ENCODE measurements around the gene POMC. TPM values are rescaled to one million over a fixed set of nuclear protein-coding genes. Genes with fewer than 3 reads are reported as not detected.

Gene POMC
- total and polyA plus RNA-seq, 2 of the 8 experiments (the other 6 are each of a cell fraction or from before 2014, with no cell fraction given), result 1.7 to 4.7 TPM

DNA sequence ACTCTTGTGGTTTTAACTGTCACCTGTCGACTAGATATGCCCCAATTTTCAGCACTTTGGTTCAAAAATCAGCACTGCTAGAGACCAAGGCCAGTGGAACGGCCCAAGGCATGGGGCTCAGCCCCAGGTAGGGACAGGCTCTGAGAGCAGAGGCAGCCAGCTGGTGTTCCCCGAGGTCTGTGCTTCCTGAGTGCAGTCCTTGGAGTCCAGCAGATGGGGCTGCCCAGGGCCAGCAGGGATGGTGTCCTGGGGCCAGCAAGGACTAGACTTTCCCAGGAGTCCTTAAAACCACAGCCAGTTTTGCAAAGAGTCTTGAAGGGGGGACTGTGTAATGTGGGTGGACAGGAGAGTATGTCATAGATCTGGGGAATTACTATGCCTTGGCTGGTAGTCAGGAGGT lies 56.3 kb downstream of the POMC start:
- Histone ChIP-seq H2AFZ (ENCODE audit: low read length) (no peak overlapping the region), H3K4me2 (ENCODE audit: insufficient read depth in 1 of 2, low read depth in 2 of 2, low read length in 2 of 2) (no peak overlapping the region), H3K14ac (ENCODE audit: insufficient read length) (no peak overlapping the region), H3K23ac (ENCODE audit: insufficient read length) (no peak overlapping the region), H4K91ac (replicated peaks; ENCODE audit: insufficient read length, low read length) (no peak overlapping the region), H2BK15ac (ENCODE audit: low read length) (no peak overlapping the region), H2BK5ac (ENCODE audit: low read depth, low read length) (no peak overlapping the region), H3K27ac (ENCODE audit: low read depth, low read length) (no peak overlapping the region), H3K4me1 (replicated peaks in 1 of 4; ENCODE audit: control insufficient read depth in 3 of 4, insufficient read depth in 4 of 4, low read length in 3 of 4) (peaks cover 0 to 4% (median 1%) of the 10 kb centered on the region in 4 experiments; a peak in 4 of 7 replicates), H3K27me3 (replicated peaks in 1 of 4; ENCODE audit: control insufficient read depth in 3 of 4, extremely low read depth in 1 of 4, insufficient read depth in 3 of 4, low read length in 3 of 4) (no peaks in the 10 kb centered on the region), H3K4me3 (ENCODE audit: extremely low read depth in 1 of 4, insufficient read depth in 2 of 4, low read depth in 3 of 4, low read length in 4 of 4) (no peak overlapping the region), H3K36me3 (ENCODE audit: control insufficient read depth in 2 of 4, insufficient read depth in 4 of 4, low read length in 3 of 4) (no peaks in the 10 kb centered on the region), H3K4ac (replicated peaks; ENCODE audit: insufficient read length, low read depth, low read length) (no peak overlapping the region), H3K9me3 (ENCODE audit: insufficient read depth in 2 of 2, low read depth in 1 of 2, low read length in 1 of 2) (no peaks in the 10 kb centered on the region), H4K5ac (ENCODE audit: insufficient read length, low read depth, low read length) (no peak overlapping the region), H4K8ac (ENCODE audit: extremely low read depth, insufficient read depth, low read length) (no peak overlapping the region), H3K18ac (ENCODE audit: extremely low read depth, low read length) (no peak overlapping the region), H3K9ac (replicated peaks in 1 of 4; ENCODE audit: extremely low read depth in 1 of 4, low read depth in 3 of 4, low read length in 3 of 4) (no peak overlapping the region), H3K23me2 (ENCODE audit: low read depth, low read length) (no peaks in the 10 kb centered on the region; the same call in 1 of the 2 replicates), H3K79me2 (ENCODE audit: control insufficient read depth in 1 of 2, insufficient read depth in 2 of 2, low read length in 2 of 2) (no peaks in the 10 kb centered on the region), H3K79me1 (ENCODE audit: low read depth, low read length) (no peaks in the 10 kb centered on the region), H2BK120ac (replicated peaks; ENCODE audit: low read depth, low read length) (no peak overlapping the region), H2BK12ac (ENCODE audit: low read depth, low read length) (no peak overlapping the region), H3K56ac (replicated peaks; ENCODE audit: insufficient read length, low read depth, low read length) (no peak overlapping the region), H4K20me1 (replicated peaks in 1 of 2; ENCODE audit: control insufficient read depth in 1 of 2, insufficient read depth in 2 of 2, low read length in 2 of 2) (no peaks in the 10 kb centered on the region), H2BK20ac (ENCODE audit: low read length) (no peak overlapping the region), H2AK5ac (ENCODE audit: low read depth, low read length) (no peak overlapping the region)
- ChIA-PET CTCF (ENCODE audit: partially characterized antibody) (interaction anchor here (0.6 to 1.5 kb wide), 2 partner anchors 17 kb away, joined by 3 to 4 read pairs; no protein-coding TSS in a partner anchor), POLR2A (ENCODE audit: partially characterized antibody) (no interaction called here)
- TF ChIP-seq TBP (IDR thresholded peaks at IDR 0.05; ENCODE audit: low read depth, low read length) (no peak), YY1 (IDR thresholded peaks at IDR 0.05; ENCODE audit: low read depth, low read length) (no peak), SIRT6 (IDR thresholded peaks at IDR 0.05; ENCODE audit: low read length) (no peak), BCL11A (IDR thresholded peaks at IDR 0.05; ENCODE audit: low read depth in 2 of 2, low read length in 2 of 2) (no peak)
- 81% methylated on average over 3 of the region's 3 CpGs; no CpG with 5 or more reads in 1 of the 2 experiments for WGBS, 2 experiments (ENCODE audit: extremely low coverage in 1 of 2, insufficient coverage in 1 of 2, insufficient read length in 1 of 2, insufficient replicate concordance in 2 of 2, low coverage in 1 of 2, low lambda C conversion rate in 2 of 2, missing lambda C conversion rate in 1 of 2)
- FAIRE-seq (no peak), DNase-seq (ENCODE audit: low read depth in 1 of 2, low spot score in 2 of 2) (no peak)

Other genes with a start within 250 kb of the POMC start
- 50.5 and 52.9 TPM in 2 replicates for gene ADCY3, start 248.3 kb downstream of the POMC start, total RNA-seq (2021; fragmentation: NEBNext Ultra II Directional; extraction: Animal tissue kit (Norgen Biotek cat#: 25700))
- gene ADCY3, start 248.3 kb downstream of the POMC start, polyA plus RNA-seq (2011; rRNA removed), result 45.1 and 61.8 TPM in 2 replicates
- gene DNAJC27, start 196.6 kb downstream of the POMC start, total RNA-seq (2021; fragmentation: NEBNext Ultra II Directional; extraction: Animal tissue kit (Norgen Biotek cat#: 25700)), result 3.7 and 4.5 TPM in 2 replicates
- gene DNAJC27, start 196.6 kb downstream of the POMC start, polyA plus RNA-seq (2011; rRNA removed), result 1.4 and 1.5 TPM in 2 replicates
- 8.8 and 9.6 TPM in 2 replicates for gene EFR3B, start 126.5 kb downstream of the POMC start, total RNA-seq (2021; fragmentation: NEBNext Ultra II Directional; extraction: Animal tissue kit (Norgen Biotek cat#: 25700))
- gene EFR3B, start 126.5 kb downstream of the POMC start, polyA plus RNA-seq (2011; rRNA removed), result 3.4 and 4.9 TPM in 2 replicates
- 162 and 178 TPM in 2 replicates for gene DNMT3A, start 173.3 kb upstream of the POMC start, total RNA-seq (2021; fragmentation: NEBNext Ultra II Directional; extraction: Animal tissue kit (Norgen Biotek cat#: 25700))
- gene DNMT3A, start 173.3 kb upstream of the POMC start, polyA plus RNA-seq (2011; rRNA removed), result 33.6 and 50.8 TPM in 2 replicates